HUDEP-2 (cell line): ENCODE results near the gene DHRSX.
"Not testable (repeated sequence)": the region's sequence is repeated elsewhere in the genome, so short reads cannot be mapped to it uniquely, and the experiment has no call there.

Source experiments
- DNase-seq, 76 experiments: peaks; one replicate each; lab custom pipeline; 2025; ENCODE audit not compliant: unreplicated experiment in 76 of 76; lab: John Stamatoyannopoulos, UW

DHRSX gene

GRCh38 chrX:2457289-2458133, 43.3 kb downstream of the DHRSX start:
- DNase-seq, result no peak

GRCh38 chrX:2456091-2456490, 44.7 kb downstream of the DHRSX start:
- not testable (repeated sequence) for DNase-seq

- not testable (repeated sequence) for DNase-seq
Measured at GRCh38 chrX:2454620-2455019, 46.2 kb downstream of the DHRSX start.

DNA sequence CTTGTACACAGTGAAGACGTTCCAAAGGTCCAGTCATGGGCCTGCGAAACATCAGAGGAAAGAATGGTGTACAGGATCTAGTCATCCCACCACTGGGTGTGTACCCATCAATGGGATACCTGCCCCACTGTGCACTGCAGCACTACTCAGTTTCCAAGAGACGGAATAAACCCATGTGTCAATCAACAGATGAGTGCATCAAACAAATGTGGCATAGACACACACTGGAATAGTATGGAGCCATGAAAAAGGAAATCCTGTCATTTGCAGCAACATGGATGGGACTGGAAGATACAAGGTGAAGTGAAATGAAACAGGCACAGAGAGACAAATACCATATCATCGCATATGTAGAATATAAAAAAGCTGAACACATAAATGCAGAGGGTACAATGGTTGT, 48.0 kb downstream of the DHRSX start:
- no peak for DNase-seq

DNA sequence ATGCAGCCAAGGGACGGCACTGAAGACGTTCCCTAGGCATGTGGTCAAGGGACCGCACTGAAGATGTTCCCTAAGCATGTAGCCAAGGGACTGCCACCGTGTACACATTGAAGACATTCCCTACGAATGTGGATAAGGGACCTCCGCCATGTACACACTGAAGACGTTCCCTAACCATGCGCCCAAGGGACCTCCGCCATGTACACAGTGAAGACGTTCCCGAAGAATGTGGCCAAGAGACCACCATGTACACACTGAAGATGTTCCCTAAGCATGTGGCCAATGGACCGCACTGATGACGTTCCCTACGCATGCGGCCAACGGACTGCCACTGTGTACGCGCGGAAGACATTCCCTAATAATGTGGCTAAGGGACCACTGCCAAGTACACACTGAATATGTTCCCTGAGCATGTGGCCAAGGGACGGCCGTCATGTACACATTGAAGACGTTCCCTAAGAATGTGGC, 48.4 kb downstream of the DHRSX start:
- DNase-seq, result no peak

GRCh38 chrX:2451501-2452316, 49.1 kb downstream of the DHRSX start:
- no peak for DNase-seq

GRCh38 chrX:2450681-2451080, 50.1 kb downstream of the DHRSX start:
- DNase-seq, result no peak

- DNase-seq, result no peak
Measured at GRCh38 chrX:2449135-2449886, 51.5 kb downstream of the DHRSX start.

- no peak for DNase-seq
Measured at GRCh38 chrX:2447484-2447883, 53.3 kb downstream of the DHRSX start.

- DNase-seq, result no peak
Measured at GRCh38 chrX:2446815-2447214, 54.0 kb downstream of the DHRSX start.

GRCh38 chrX:2445662-2446623, 54.8 kb downstream of the DHRSX start:
- no peak for DNase-seq

DNA sequence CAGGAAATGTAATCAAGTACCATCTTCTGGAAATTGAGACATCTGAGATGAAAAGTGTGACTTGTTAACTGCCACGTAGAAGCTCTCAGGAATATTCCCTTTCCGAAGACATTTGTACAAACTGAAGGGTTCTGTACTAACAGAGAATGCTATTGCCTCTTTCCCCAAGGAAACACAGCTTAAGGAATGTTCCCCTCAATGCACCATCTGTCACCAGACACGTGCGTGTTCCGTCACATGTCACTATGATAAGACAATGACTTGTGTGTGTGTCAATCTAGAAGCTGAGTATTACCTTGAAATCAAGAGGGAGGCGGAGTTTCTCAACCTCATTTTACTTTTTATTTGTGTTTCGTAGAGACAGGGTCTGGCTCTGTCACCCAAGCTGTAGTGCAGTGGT, 58.1 kb downstream of the DHRSX start:
- DNase-seq, result no peak

DNA sequence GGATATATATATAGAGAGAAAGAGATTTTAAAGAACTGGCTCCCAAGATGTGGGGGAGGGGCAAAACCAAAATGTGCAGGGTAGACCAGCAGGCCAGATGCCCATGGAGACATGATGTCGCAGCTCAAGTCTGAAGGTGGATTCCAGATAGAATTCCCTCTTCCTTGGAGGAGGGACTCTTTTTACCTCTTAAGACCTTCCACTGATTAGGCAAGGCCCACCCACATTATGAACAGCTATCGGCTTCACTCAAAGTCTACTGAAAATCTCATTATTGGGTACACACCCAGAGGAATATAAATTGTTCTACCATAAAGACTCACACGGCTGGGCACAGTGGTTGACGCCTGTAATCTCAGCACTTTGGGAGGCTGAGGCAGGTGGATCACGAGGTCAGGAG, 59.3 kb downstream of the DHRSX start:
- DNase-seq, result no peak

- DNase-seq, result no peak
Measured at GRCh38 chrX:2439613-2440012, 61.2 kb downstream of the DHRSX start.

DNA sequence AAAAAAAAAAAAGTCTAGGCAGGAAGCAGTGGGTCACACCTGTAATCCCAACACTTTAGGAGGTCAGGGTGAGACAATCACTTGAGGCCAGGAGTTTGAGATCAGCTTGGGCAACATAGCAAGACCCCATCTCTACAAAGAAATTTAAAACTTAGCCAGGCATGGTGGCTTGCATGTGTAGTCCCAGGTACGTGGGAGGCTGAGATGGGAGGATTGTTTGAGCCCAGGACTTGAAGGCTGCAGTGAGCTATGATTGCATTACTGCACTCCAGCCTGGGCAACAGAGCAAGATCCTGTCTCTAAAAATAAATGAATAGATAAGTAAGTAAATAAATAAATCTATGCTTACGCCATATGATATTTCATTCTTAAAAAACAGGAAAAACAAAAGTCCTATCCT, 65.3 kb downstream of the DHRSX start:
- no peak for DNase-seq

- no peak for DNase-seq
Measured at GRCh38 chrX:2434270-2435163, 66.3 kb downstream of the DHRSX start.

GRCh38 chrX:2432298-2432863, 68.4 kb downstream of the DHRSX start:
- DNase-seq, result no peak

GRCh38 chrX:2430265-2430825, 70.4 kb downstream of the DHRSX start:
- no peak for DNase-seq
